Right ventricle myocardium inferior (tissue), 1 donor: ENCODE data around the gene NR2F1-AS1. TPM values are rescaled to one million over a fixed set of nuclear protein-coding genes. Genes with fewer than 3 reads are reported as not detected.
"Not testable (repeated sequence)": the region's sequence is repeated elsewhere in the genome, so short reads cannot be mapped to it uniquely, and the experiment has no call there.

Experiments used
- ATAC-seq: fragments of 200-7000 bp; cut with Tn5 transposase; one replicate; pipeline ENCODE4 v1.9.1; 2020; ENCODE audit warnings: mild to moderate bottlenecking, moderate library complexity
- DNase-seq: peaks from one replicate; pipeline ENCODE4 v3.0.0; 2021; ENCODE audit errors: missing footprints
- intact Hi-C: fragments of 100-400 bp; cut with DNase I; formaldehyde crosslinking; loops from one replicate; pipeline ENCODE4 v1.11.0; 2022
- total RNA-seq: library from RNA; stranded (reverse); fragmentation: NEBNext Ultra II Directional; extraction: Animal tissue kit (Norgen Biotek cat#: 25700); gene quantifications from one replicate; pipeline ENCODE4 v1.2.1, GENCODE V29; 2021
- donor health status: DM: no; HTN: yes; CAD: no; lungs with severe emphysema.

The NR2F1-AS1 gene
- total RNA-seq, 1 donor from 2014 or later, result 0.60 TPM

DNA sequence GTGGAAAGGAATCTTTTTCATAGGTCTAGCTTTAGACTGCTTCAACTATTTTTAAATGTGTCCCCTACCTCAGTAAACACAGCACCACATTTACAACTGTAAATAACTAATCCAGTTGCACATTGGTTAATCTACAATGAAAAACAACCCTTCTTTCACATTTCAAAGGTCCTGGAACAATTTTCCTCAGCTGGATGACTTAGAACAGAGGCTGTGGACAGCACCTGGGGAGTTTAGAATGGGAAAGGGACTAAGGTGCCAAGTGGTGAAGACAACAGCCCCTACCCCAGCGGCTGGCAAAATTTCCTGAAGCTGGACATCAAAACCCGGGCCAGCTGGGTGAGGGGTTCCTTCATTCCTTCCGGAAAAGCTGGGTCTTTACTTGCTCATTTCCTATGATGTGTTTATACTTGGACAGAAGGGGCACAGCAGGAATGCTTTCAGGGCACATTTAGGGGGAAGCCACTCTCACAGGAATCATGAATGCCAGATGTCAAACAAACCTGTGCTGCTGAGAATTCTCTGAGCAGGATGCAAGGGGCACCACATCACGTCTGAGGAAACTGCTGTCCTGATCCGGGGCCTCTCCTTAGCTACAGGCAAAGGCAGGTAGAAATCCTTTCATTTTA is 158.3 kb downstream of the NR2F1-AS1 start:
- DNase-seq (no peak), ATAC-seq (no peak)
- intact Hi-C loops, result no loop called here

DNA sequence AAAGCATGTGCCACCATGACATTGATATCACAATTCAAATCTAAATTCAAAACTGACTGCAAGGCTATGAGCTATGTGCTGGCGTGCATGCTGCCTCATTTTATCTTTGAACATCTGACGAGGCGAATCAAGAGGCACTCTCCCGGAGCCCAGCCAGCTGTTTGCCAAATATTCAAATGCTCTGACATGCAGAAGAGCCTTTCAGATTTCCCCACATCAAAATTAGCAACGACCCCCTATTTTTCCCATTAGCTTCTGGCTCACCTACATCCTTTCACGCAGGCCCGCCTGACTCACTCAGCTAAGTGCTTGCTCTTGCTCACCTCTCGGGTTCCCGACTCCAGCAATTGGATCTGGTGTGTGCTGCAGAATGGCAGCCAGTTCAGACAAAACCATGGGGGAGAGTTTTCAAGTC is 159.0 kb downstream of the NR2F1-AS1 start:
- intact Hi-C loops, result no loop called here
- DNase-seq (no peak), ATAC-seq (no peak)

DNA sequence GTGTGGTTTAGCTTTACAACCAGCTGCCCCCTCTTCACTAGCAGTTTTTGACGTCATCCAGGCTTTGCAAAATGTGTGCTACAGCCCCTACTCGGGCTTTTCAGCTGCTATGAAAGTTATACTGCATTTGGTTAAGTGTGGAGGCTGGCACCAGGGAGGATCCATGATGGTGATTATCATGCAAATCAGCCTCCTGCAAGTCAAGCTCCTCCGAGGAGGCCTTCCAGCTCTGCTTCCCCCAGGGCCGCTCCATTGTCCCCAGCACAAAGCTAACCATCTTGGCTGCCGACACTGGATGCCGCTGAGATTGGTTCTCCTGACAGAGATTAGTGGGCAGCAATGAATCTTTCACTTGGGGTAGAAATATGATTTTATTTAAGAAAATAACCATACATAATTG is 159.6 kb downstream of the NR2F1-AS1 start:
- intact Hi-C loops, result no loop called here
- DNase-seq, result no peak
- ATAC-seq, result no peak

- DNase-seq, result no peak
- ATAC-seq, result no peak
- intact Hi-C loops, result no loop called here
These were observed 163.5 kb downstream of the NR2F1-AS1 start for GRCh38 chr5:93417490-93417889.

DNA sequence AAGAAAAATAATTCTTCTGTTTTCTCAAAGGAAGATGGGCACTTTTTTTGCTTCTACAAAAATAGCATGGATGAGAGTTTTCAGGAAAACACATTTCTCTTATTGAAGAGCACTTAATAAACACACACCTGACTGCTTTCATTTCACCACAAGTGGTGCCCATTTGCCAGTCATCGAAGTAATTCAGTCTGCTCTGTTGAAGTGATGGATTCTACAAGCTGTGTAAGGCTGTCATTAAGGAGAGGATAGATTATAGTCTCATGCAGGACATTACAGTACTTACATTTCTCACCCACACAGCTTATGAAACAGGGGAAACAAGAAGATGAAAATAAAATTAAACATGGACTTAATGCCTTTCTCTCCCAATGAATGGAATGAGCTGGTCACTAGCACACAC is 165.2 kb downstream of the NR2F1-AS1 start:
- intact Hi-C loops, result no loop called here
- DNase-seq, result no peak
- ATAC-seq, result no peak

DNA sequence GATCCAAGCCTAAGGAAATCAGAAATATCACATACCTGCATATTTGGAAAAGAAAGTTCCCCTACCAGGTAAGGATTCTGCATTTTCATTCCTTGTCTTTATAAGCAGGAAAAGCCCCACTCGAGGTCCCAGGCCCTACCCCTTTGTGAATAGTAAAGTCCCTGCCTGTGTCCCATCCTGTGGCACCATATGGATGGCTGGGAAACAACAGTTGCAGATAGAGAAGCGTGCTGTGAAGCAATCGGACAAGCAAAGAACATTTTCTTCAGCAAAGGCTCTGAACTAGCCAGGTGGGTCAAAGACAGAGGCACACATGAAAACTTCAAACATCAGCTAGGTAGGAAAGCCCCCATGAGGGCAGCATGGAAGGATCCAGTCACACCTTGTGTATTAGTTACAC is 169.3 kb downstream of the NR2F1-AS1 start:
- ATAC-seq (no peak), DNase-seq (no peak)
- intact Hi-C loops, result no loop called here

DNA sequence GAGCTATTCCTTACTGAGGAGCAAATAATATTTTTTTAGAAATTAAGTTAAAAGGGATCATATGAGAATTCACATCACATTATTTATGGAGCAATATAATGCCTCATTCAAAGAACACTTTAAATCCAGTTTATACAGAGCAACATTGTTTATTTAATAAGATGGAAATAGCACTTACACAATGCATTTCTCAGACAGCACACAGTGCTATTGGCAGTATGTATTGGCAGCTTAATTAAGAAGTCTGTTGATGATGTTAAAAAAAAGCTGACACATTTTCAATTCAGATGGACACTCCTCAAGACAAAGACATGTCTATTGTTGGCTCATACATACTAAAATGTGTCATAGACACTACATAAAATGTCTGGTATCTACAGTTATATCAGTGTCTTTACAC is 171.3 kb downstream of the NR2F1-AS1 start:
- intact Hi-C loops, result no loop called here
- ATAC-seq, result no peak
- no peak for DNase-seq

- DNase-seq (no peak), ATAC-seq (no peak)
- intact Hi-C loops, result no loop called here
These were observed 173.6 kb downstream of the NR2F1-AS1 start for GRCh38 chr5:93407454-93407853.

GRCh38 chr5:93406971-93407401 is 174.0 kb downstream of the NR2F1-AS1 start:
- DNase-seq (no peak), ATAC-seq (no peak)
- intact Hi-C loops, result no loop called here

DNA sequence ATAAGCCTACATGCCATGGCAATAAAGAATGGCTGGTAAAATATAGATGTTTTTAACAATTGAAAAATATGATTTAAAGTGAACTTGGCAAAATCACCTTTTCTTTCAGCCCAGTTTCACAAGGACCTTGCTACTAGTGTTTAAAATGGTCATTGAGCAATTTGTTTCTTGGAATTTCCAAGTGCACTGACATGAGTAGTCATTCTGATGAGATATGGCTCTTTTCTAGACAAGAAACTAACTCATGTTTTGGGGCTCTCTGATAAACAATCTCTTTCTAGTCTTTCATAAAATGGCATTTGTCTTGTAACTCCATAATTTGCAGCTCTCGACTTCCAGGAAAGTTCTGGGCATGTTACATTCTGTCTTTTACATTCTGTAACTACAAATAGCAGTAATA is 176.8 kb downstream of the NR2F1-AS1 start:
- no peak for ATAC-seq
- intact Hi-C loops, result no loop called here

DNA sequence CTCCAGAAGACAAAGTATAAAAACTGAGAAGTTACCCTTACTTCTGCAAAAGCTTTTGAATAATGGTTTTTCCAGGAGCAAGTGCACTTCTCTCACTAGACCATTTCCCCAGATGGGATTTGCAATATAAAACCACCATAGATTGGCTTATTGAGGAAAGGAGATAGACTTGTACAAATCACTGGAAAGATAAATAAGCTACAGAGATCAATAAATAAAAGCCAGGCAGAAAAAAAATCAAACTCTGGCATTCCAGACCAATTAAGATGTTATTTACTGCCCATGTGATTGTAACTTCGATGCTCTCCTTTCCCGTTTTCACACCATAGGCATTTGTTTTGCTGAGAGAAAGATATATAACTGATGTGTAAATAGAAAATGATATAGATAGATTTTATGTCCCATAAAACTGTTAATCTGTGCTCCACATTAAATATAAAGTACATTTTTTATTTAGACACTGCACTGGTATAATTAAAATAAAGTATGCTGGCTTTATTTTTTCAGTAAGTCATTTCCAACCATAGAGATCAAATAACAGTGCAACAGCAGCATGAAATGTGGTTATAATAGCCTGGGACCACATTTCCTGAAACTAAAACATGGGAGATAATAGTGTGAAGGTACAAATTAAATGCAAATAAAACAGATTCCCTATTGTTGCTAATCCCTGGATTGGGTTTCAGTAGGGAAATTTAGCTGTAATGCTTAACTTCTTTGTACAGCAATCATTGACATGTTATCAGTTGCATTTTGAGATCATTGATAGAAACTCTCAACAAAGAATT is 177.7 kb downstream of the NR2F1-AS1 start:
- no peak for DNase-seq
- ATAC-seq, result no peak
- intact Hi-C loops, result no loop called here

More for the DNA sequence above, 176.8 kb downstream of the NR2F1-AS1 start:
- no peak for DNase-seq

- DNase-seq, result no peak
- no peak for ATAC-seq
- intact Hi-C loops, result no loop called here
These were observed 178.6 kb downstream of the NR2F1-AS1 start for GRCh38 chr5:93402451-93402850.

GRCh38 chr5:93401634-93402213 is 179.3 kb downstream of the NR2F1-AS1 start:
- ATAC-seq (no peak), DNase-seq (no peak)
- intact Hi-C loops, result no loop called here

- intact Hi-C loops, result no loop called here
- ATAC-seq, result no peak
- no peak for DNase-seq
These were observed 181.3 kb downstream of the NR2F1-AS1 start for GRCh38 chr5:93399675-93400074.

- ATAC-seq, result no peak
- intact Hi-C loops, result no loop called here
- DNase-seq, result no peak
These were observed 185.0 kb downstream of the NR2F1-AS1 start for GRCh38 chr5:93395971-93396379.

DNA sequence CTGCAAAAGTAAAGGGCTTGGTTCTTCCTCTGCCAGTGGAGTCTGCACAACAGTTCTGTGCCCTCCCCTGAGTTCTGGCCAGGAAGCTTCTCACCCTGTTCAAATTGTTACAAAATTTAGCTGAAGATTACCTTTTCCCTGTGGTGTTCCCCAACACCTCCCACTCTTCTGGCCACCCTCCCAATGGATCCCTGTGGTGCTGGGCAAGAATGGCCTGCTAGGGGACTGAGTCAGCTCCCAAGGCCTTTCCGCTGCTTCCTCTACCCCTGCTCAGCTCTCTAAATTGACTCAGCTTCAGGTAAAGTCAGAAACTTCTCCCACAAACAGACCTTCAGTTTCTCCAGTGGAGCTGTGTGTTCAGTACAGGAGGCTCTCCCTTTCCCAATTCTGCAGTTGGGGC is 186.0 kb downstream of the NR2F1-AS1 start:
- DNase-seq, result no peak
- intact Hi-C loops, result no loop called here
- ATAC-seq, result no peak

GRCh38 chr5:93394301-93394700 is 186.7 kb downstream of the NR2F1-AS1 start:
- intact Hi-C loops, result no loop called here
- ATAC-seq, result no peak

DNA sequence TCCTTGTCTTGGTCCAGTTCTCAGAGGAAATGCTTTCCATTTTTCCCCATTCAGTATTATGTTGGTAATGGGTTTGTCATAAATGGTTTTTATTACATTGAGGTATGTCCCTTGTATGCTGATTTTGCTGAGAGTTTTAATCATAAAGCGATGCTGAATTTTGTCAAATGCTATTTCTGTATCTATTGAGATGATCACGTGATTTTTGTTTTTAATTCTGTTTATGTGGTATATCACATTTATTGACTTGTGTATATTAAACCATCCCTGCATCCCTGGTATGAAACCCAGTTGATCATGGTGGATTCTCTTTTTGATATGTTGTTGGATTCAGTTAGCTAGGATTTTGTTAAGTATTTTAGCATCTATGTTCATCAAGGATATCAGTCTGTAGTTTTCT is 189.8 kb downstream of the NR2F1-AS1 start:
- intact Hi-C loops, ATAC-seq, DNase-seq: not testable (repeated sequence)

More at GRCh38 chr5:93394301-93394700, 186.7 kb downstream of the NR2F1-AS1 start:
- no peak for DNase-seq

- intact Hi-C loops, result no loop called here
- ATAC-seq, result no peak
- DNase-seq, result no peak
These were observed 195.4 kb downstream of the NR2F1-AS1 start for GRCh38 chr5:93385655-93386054.

DNA sequence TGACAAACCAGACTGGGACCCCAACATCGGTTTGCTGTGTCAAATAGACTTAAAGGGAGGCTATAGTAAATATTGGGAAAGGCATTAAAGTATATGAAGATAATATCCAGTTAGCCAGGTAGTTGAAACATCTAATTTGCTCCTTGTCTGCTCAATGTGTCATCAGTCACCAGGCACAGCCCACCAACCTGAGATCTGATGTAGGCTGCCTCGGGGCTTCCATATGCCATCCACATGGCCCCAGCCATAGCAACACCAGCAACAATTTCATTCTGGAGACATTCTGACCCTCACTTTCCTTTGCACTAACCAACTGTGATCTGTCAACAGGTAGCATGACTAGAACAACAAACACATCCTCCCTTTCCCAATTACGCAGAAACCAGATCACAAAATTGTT is 196.0 kb downstream of the NR2F1-AS1 start:
- intact Hi-C loops, result no loop called here
- DNase-seq, result no peak
- ATAC-seq, result no peak
